Fibroblast of villous mesenchyme (primary cell): Measurements from ENCODE around the gene TBC1D22A. TPM values are rescaled to one million over a fixed set of nuclear protein-coding genes. Genes with fewer than 3 reads are reported as not detected.
"Not testable (repeated sequence)": the region's sequence is repeated elsewhere in the genome, so short reads cannot be mapped to it uniquely, and the experiment has no call there.

Source experiments
- DNase-seq: peaks from one replicate; pipeline ENCODE4 v3.0.0-alpha.2; 2010; ENCODE audit warnings: low read depth
- H3K4me3 ChIP-seq: 2 replicates; pipeline ENCODE4 v1.5.1; 2011; ENCODE audit warnings: low read depth, mild to moderate bottlenecking, low read length
- CTCF ChIP-seq: IDR thresholded peaks from 2 replicates; pipeline ENCODE4 v1.5.1; 2012; ENCODE audit warnings: low read depth, mild to moderate bottlenecking, low read length; ENCODE audit not compliant: insufficient read depth
- total RNA-seq: library from RNA; depleted of rRNA; stranded (reverse); fragments of >200 nt; gene quantifications from 2 replicates; pipeline ENCODE4 v1.2.3, GENCODE V29; 2012

The TBC1D22A gene
- total RNA-seq, 1 donor = 12.5 TPM

GRCh38 chr22:47115518-47115890 lies 353.1 kb downstream of the TBC1D22A start:
- H3K4me3 ChIP-seq = no peak overlapping the region
- TF ChIP-seq CTCF = no peak
- DNase-seq = no peak

- no peak overlapping the region for H3K4me3 ChIP-seq
- DNase-seq = no peak
- no peak for TF ChIP-seq CTCF
Observed at GRCh38 chr22:47115921-47116320, 353.5 kb downstream of the TBC1D22A start.

GRCh38 chr22:47116426-47117341 lies 354.2 kb downstream of the TBC1D22A start:
- no peak for TF ChIP-seq CTCF
- H3K4me3 ChIP-seq = no peak overlapping the region
- no peak for DNase-seq

GRCh38 chr22:47117442-47117841 lies 355.0 kb downstream of the TBC1D22A start:
- not testable (repeated sequence) for H3K4me3 ChIP-seq, DNase-seq

- DNase-seq = no peak
- H3K4me3 ChIP-seq = no peak overlapping the region
- no peak for TF ChIP-seq CTCF
Observed at GRCh38 chr22:47119181-47119580, 356.7 kb downstream of the TBC1D22A start.

GRCh38 chr22:47120399-47120798 lies 357.9 kb downstream of the TBC1D22A start:
- no peak for DNase-seq
- H3K4me3 ChIP-seq = no peak overlapping the region
- TF ChIP-seq CTCF = no peak

GRCh38 chr22:47121791-47122190 lies 359.3 kb downstream of the TBC1D22A start:
- H3K4me3 ChIP-seq = no peak overlapping the region
- TF ChIP-seq CTCF = no peak
- no peak for DNase-seq
